Measurements from ENCODE around the gene KCTD20.

GRCh38 chr6:36422714-36423100, 20.1 kb upstream of the KCTD20 start:
- no peak for TF ChIP-seq POLR2AphosphoS5 (IDR thresholded peaks at IDR 0.05; ENCODE audit: low read depth, low read length)
- TF ChIP-seq, protein P1, sequence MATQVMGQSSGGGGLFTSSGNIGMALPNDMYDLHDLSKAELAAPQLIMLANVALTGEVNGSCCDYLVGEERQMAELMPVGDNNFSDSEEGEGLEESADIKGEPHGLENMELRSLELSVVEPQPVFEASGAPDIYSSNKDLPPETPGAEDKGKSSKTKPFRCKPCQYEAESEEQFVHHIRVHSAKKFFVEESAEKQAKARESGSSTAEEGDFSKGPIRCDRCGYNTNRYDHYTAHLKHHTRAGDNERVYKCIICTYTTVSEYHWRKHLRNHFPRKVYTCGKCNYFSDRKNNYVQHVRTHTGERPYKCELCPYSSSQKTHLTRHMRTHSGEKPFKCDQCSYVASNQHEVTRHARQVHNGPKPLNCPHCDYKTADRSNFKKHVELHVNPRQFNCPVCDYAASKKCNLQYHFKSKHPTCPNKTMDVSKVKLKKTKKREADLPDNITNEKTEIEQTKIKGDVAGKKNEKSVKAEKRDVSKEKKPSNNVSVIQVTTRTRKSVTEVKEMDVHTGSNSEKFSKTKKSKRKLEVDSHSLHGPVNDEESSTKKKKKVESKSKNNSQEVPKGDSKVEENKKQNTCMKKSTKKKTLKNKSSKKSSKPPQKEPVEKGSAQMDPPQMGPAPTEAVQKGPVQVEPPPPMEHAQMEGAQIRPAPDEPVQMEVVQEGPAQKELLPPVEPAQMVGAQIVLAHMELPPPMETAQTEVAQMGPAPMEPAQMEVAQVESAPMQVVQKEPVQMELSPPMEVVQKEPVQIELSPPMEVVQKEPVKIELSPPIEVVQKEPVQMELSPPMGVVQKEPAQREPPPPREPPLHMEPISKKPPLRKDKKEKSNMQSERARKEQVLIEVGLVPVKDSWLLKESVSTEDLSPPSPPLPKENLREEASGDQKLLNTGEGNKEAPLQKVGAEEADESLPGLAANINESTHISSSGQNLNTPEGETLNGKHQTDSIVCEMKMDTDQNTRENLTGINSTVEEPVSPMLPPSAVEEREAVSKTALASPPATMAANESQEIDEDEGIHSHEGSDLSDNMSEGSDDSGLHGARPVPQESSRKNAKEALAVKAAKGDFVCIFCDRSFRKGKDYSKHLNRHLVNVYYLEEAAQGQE (IDR thresholded peaks at IDR 0.05; ENCODE audit: insufficient read depth in 1 of 2, low read depth in 2 of 2, low read length in 2 of 2), result no peak
- no peak for TF ChIP-seq TAF1 (IDR thresholded peaks at IDR 0.05; ENCODE audit: borderline replicate concordance, insufficient read depth, low read length)
- TF ChIP-seq SIN3A (IDR thresholded peaks at IDR 0.05; ENCODE audit: borderline replicate concordance, insufficient read depth, low read length), result no peak
- no peak for TF ChIP-seq FOXP2 (optimal IDR thresholded peaks at IDR 0.05; ENCODE audit: borderline replicate concordance, extremely low read depth, extremely low read length, insufficient read depth)

All from PFSK-1 (cell line).